Common myeloid progenitor, CD34-positive (primary cell): Measurements from ENCODE around the gene SLC25A53.
A peak's percentile ranks its signal among the peaks of the same experiment; 100 is the strongest.
"Not testable (repeated sequence)": the region's sequence is repeated elsewhere in the genome, so short reads cannot be mapped to it uniquely, and the experiment has no call there.

ENCODE experiments used
- CTCF ChIA-PET: fragments of 350-600 bp; sonication (Branson Sonifier 250); formaldehyde crosslinking; loops from one replicate; lab custom pipeline; 2021; ENCODE audit warnings: antibody characterized with exemption; lab: Charles Lee
- POLR2A ChIA-PET: fragments of 350-600 bp; sonication (Branson Sonifier 250); formaldehyde crosslinking; loops from one replicate; lab custom pipeline; 2021; ENCODE audit warnings: antibody characterized with exemption; lab: Charles Lee
- DNase-seq, 3 donors: peaks; one replicate each; pipeline versions ENCODE4 v3.0.0 to v3.0.0-alpha.2; 2013
- H3K27ac ChIP-seq, 2 experiments: 1 replicate in 1 of 2; 2 replicates in 1 of 2; pipeline ENCODE4 v1.7.0; 2013; ENCODE audit warnings: inconsistent platforms in 2 of 2, low read length in 2 of 2, mild to moderate bottlenecking in 2 of 2, low read depth in 1 of 2, moderate library complexity in 1 of 2; ENCODE audit not compliant: severe bottlenecking in 2 of 2, insufficient read depth in 1 of 2, poor library complexity in 1 of 2
- H3K27me3 ChIP-seq, 5 experiments: replicated peaks in 2 of 5; 1 replicate in 3 of 5; 2 replicates in 2 of 5; pipeline versions ENCODE4 v1.6.1 to v1.7.0; 2013; ENCODE audit warnings: low read length in 4 of 5, mild to moderate bottlenecking in 2 of 5, moderate library complexity in 2 of 5, inconsistent platforms in 1 of 5; ENCODE audit not compliant: insufficient read depth in 5 of 5, control insufficient read depth in 4 of 5
- H3K36me3 ChIP-seq, 4 experiments: 1 replicate in 2 of 4; 2 replicates in 2 of 4; pipeline versions ENCODE4 v1.6.1 to v1.7.0; 2013; ENCODE audit warnings: low read length in 3 of 4, control low read depth in 1 of 4, mild to moderate bottlenecking in 1 of 4; ENCODE audit not compliant: control insufficient read depth in 4 of 4, insufficient read depth in 4 of 4
- H3K4me1 ChIP-seq, 4 experiments: 1 replicate in 3 of 4; 2 replicates in 1 of 4; pipeline versions ENCODE4 v1.6.1 to v1.7.1; 2013; ENCODE audit warnings: low read length in 3 of 4, mild to moderate bottlenecking in 3 of 4, control low read depth in 1 of 4, inconsistent platforms in 1 of 4, moderate library complexity in 1 of 4; ENCODE audit not compliant: control insufficient read depth in 4 of 4, insufficient read depth in 4 of 4; ENCODE audit errors: control extremely low read depth in 1 of 4
- H3K4me3 ChIP-seq, 7 experiments: 1 replicate in 4 of 7; 2 replicates in 3 of 7; pipeline versions ENCODE4 v1.5.1 to v1.7.0; 2013; ENCODE audit warnings: mild to moderate bottlenecking in 7 of 7, low read length in 6 of 7, moderate library complexity in 6 of 7, inconsistent platforms in 2 of 7, low read depth in 2 of 7, control low read depth in 1 of 7; ENCODE audit not compliant: insufficient read depth in 4 of 7, control insufficient read depth in 1 of 7; ENCODE audit errors: extremely low read depth in 1 of 7
- H3K9me3 ChIP-seq, 5 experiments: 1 replicate in 4 of 5; 2 replicates in 1 of 5; pipeline versions ENCODE4 v1.6.1 to v1.7.1; 2013; ENCODE audit warnings: low read length in 4 of 5, mild to moderate bottlenecking in 2 of 5, inconsistent platforms in 1 of 5, low read depth in 1 of 5, moderate library complexity in 1 of 5; ENCODE audit not compliant: control insufficient read depth in 4 of 5, insufficient read depth in 2 of 5; ENCODE audit errors: control extremely low read depth in 1 of 5
- WGBS: methylation state at CpG from one replicate; pipeline ENCODE4 v1.1.5; 2013; ENCODE audit not compliant: insufficient coverage; 5-methylcytosine and 5-hydroxymethylcytosine counted together

SLC25A53 gene

DNA sequence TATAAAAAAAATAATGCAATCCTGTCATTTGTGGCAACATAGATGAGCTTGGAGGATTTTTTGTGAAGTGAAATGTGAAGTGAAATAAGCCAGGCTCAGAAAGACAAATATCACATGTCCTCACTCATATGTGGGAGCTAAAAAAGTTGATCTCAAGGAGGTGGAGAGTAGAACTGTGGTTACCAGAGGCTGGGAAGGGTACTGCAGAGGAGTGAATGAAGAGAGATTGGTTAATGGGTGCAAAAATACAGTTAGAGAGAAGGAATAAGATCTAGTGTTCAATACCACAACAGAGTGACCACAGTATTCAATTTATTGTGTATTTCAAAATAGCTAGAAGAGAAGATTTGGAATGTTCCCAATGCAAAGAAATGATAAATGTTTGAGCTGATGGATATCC, 57.9 kb downstream of the SLC25A53 start:
- H3K4me1 ChIP-seq: no peaks in the 10 kb centered on the region
- ChIA-PET CTCF (interaction anchor here (1.0 to 2.5 kb wide), 5 partner anchors 13 to 254 kb away, joined by 4 to 18 read pairs (median 8); partner anchors contain the start of gene ZCCHC18), POLR2A (no interaction called here)
- H3K27me3 ChIP-seq: peaks cover 0 to under 1% (median 0%) of the 10 kb centered on the region in 5 experiments
- H3K9me3 ChIP-seq: no peaks in the 10 kb centered on the region
- no peak overlapping the region for H3K4me3 ChIP-seq
- no peak overlapping the region for H3K27ac ChIP-seq
- H3K36me3 ChIP-seq: no peaks in the 10 kb centered on the region
- DNase-seq: peak in 1 of 3 donors; percentile 5

DNA sequence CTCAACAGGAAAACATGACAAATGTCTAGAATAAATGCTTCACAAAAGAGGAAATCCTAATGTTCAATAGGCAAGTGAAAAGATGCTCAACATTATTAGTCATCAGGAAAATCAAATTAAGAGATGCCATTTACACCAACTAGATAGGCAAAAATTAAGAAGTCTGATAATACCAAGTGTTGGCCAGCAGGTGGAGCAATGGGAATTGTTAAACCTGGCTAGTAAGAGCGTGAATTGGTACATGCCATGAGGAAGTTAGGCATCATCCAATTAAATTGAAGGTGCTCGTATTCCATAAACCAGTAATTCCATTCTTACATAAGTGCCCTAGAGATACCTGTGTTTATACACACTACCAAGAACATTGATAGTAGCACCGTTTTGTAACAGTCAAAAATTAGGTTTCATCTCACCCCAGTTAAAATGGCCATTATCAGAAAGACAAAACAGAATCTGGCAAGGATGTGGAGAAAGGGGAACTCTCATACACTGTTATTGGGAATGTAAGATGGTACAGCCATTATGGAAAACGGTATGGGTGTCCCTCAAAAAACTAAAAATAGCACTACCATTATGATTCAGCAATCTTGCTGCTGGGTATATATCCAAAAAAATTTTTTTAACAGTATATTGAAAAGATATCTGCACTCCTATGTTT, 58.5 kb downstream of the SLC25A53 start:
- Histone ChIP-seq H3K27ac (no peak overlapping the region), H3K27me3 (peaks cover 0 to 3% (median 0%) of the 10 kb centered on the region in 5 experiments), H3K4me3 (peak overlapping the region in 1 of 7 experiments; percentile 23), H3K4me1 (no peaks in the 10 kb centered on the region), H3K9me3 (no peaks in the 10 kb centered on the region), H3K36me3 (no peaks in the 10 kb centered on the region)
- CTCF ChIA-PET: interaction anchor here (1.0 to 2.5 kb wide), 5 partner anchors 13 to 254 kb away, joined by 4 to 18 read pairs (median 8); partner anchors contain the start of gene ZCCHC18
- DNase-seq: peak; percentile 81 to 90 (median 88)
- POLR2A ChIA-PET: no interaction called here
- WGBS: 0% methylated on average over 1 of the region's 4 CpGs

DNA sequence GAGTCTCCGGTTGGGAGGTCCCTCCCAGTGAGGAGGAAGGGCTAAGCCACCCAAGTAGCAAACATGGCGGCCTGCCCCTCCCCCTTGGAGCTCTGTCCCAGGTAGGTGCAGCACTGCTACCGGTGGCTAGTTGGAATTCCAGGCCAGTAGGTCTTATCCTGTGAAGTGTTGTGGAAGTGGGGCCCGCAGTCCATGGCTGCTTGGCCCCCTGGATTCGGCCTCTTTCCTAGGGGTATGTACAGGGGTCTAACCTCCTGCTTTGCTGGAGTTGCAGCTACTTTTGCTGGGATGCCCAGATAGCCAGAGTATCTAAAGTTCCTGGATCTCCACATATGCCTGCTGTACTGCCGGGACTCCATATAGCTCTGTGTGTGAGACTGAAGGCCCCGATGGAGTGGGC, 70.9 kb downstream of the SLC25A53 start:
- H3K27me3 ChIP-seq: peaks cover 0 to 8% (median 4%) of the 10 kb centered on the region in 5 experiments
- ChIA-PET CTCF (no interaction called here), POLR2A (no interaction called here)
- H3K9me3 ChIP-seq: no peaks in the 10 kb centered on the region
- DNase-seq: no peak
- no peak overlapping the region for H3K4me3 ChIP-seq
- H3K4me1 ChIP-seq: no peaks in the 10 kb centered on the region
- WGBS: 91% methylated on average over 6 of the region's 7 CpGs
- H3K27ac ChIP-seq: no peak overlapping the region
- H3K36me3 ChIP-seq: no peaks in the 10 kb centered on the region

DNA sequence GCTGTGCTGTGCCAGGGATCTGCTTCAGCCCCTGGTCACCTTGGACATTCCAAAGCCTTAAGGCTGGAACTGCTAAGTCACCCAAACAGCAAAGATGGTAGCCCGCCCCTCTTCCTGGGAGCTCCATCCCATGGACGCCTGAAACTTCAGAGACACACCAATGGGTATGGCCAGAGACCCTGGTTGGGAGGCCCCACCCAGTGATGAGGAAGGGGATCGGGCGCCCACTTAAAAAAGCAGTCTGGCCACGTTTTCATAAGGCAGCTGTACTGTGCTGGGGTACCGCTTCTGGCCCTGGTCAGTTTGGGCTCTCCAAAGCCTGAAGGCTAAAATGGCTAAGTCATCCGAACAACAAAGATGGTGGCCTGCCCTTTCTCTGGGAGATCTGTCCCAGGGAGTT, 71.3 kb downstream of the SLC25A53 start:
- CTCF ChIA-PET: no interaction called here
- POLR2A ChIA-PET: no interaction called here
- H3K36me3 ChIP-seq: no peaks in the 10 kb centered on the region
- no peak overlapping the region for H3K4me3 ChIP-seq
- peaks cover 0 to 8% (median 2%) of the 10 kb centered on the region in 5 experiments for H3K27me3 ChIP-seq
- H3K4me1 ChIP-seq: no peaks in the 10 kb centered on the region
- WGBS: 89% methylated on average over 7 of the region's 7 CpGs
- H3K9me3 ChIP-seq: no peaks in the 10 kb centered on the region
- no peak overlapping the region for H3K27ac ChIP-seq
- DNase-seq: no peak

DNA sequence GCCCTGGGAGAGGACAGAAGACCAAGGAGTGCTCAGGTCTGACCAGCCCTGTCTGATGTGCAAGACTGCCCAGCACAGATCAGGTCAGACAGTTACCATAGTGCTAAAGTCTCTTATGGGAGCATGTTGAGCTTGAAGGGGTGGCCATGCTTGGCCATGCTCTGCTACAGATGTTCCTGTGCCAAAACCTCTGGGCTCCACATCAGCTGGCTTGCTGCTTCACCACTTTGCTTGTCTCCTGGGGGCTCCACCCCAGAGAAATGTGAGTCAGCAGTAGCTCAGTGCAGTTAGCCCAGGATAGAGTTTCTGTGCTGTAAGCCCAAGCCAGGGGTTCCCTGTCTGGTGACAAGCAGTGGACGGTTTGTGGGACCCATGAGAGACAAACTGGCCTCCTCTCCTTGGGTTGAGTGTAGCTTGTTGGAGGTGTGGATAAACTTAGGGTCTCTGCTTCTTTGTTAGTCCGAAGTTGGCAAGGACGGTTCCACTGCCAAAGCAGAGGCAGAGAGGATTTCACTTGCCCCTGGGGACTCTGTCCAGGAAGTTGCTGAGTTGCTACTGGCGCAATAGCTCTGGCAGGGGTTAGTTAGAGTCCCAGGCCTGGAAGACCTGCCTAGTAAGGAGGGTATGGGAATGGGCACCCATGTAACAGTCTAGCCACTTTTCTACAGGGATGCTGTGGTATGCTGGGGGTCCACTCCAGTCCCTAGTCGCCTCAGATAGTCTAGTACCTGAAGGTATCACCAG, 72.1 kb downstream of the SLC25A53 start:
- whole genome bisulfite sequencing: 67% methylated on average over 5 of the region's 5 CpGs
- POLR2A ChIA-PET: no interaction called here
- Histone ChIP-seq H3K4me3 (no peak overlapping the region), H3K27me3 (peaks cover 0 to 8% (median 2%) of the 10 kb centered on the region in 5 experiments), H3K4me1 (no peaks in the 10 kb centered on the region), H3K9me3 (no peaks in the 10 kb centered on the region), H3K36me3 (no peaks in the 10 kb centered on the region), H3K27ac (no peak overlapping the region)
- CTCF ChIA-PET: no interaction called here
- DNase-seq: no peak

DNA sequence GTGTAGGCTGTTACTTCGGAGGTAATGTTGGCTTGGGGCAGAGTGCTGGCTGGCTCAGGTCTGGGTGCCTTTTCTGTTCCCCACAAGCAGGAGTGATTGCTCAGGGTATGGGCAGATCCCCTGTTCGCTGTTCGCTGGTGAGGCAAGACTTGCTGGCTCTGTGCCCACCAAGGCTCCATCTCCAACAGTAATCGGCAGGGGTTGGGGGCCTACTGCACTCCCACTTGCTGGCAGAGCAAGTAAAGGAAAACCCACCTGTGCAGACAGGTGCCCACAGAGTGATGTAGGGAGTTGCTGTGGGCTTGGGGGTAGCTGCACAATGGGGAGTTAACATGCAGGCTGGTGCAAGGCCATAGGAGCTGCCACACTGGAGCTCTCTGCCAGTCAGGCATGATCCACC, 72.7 kb downstream of the SLC25A53 start:
- ChIA-PET CTCF (no interaction called here), POLR2A (no interaction called here)
- Histone ChIP-seq H3K4me1 (no peaks in the 10 kb centered on the region), H3K4me3 (no peak overlapping the region), H3K27ac (no peak overlapping the region), H3K9me3 (no peaks in the 10 kb centered on the region), H3K27me3 (peaks cover 0 to 8% (median 2%) of the 10 kb centered on the region in 5 experiments), H3K36me3 (no peaks in the 10 kb centered on the region)
- 94% methylated on average over 3 of the region's 4 CpGs for WGBS
- no peak for DNase-seq

DNA sequence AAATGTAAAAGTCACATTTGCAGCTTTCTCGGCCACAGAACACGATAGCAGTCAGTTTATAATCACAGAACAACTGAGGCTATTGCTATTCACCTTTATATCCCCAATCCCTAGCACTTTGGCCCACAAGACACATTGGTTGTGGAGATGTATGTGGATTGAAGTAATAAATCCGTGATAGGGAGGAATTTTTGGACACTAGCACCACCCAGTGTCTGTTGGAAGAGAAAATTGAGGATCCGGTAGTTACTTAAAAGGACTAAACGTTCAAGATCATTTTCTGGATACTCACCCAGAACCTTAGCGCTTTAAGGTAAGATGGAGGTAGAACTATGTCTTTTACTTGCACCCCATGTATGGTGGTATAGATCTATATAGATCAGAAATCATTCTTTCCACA, 79.0 kb downstream of the SLC25A53 start:
- H3K27ac ChIP-seq, H3K4me1 ChIP-seq, H3K9me3 ChIP-seq, H3K36me3 ChIP-seq, DNase-seq, CTCF ChIA-PET, H3K27me3 ChIP-seq, POLR2A ChIA-PET, H3K4me3 ChIP-seq: not testable (repeated sequence)
- WGBS: no CpG with 5 or more reads among the region's 6 CpGs
